T47D (cell line): ENCODE data around the gene SLC6A16.
"Not testable (repeated sequence)": the region's sequence is repeated elsewhere in the genome, so short reads cannot be mapped to it uniquely, and the experiment has no call there.

Source experiments
- DNase-seq, 2 experiments: peaks; one replicate each; pipeline versions ENCODE4 v3.0.0 to v3.0.0-alpha.2; 2011 to 2012; ENCODE audit warnings: low read depth in 1 of 2, low spot score in 1 of 2
- JUND ChIP-seq: IDR thresholded peaks from 2 replicates; pipeline ENCODE4 v1.6.1; 2012; ENCODE audit warnings: low read depth
- in situ Hi-C: cut with HindIII; loops from 2 replicates; pipeline ENCODE4 v1.10.0; 2016; ENCODE audit warnings: low sequenced_read_pairs, low pct_unique_long_range_greater_than_20kb

The SLC6A16 gene

DNA sequence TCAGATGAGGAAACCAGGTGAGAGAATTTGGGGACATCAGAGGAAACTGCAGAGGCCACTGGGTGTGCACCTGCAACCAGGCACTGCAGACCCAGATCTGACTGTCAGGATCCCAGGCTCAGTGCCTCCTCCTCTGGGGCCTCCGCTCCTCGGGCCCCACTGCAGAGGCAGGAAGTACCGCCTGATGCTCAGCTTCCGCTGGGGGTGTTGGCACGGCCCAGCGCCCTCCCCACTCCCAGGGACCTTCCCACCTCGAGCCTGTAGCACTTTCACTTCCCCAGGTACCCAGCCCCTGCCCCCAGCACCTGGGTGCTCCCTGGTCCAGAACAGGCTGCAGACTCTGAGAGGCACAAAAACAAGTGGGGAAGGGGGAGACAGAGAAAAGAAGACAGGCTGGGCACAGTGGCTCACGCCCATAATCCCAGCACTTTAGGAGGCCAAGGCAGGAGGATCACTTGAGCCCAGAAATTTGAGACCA lies 8.9 kb upstream of the SLC6A16 start:
- no peak for TF ChIP-seq JUND
- DNase-seq = no peak
- in situ Hi-C loops = no loop called here

DNA sequence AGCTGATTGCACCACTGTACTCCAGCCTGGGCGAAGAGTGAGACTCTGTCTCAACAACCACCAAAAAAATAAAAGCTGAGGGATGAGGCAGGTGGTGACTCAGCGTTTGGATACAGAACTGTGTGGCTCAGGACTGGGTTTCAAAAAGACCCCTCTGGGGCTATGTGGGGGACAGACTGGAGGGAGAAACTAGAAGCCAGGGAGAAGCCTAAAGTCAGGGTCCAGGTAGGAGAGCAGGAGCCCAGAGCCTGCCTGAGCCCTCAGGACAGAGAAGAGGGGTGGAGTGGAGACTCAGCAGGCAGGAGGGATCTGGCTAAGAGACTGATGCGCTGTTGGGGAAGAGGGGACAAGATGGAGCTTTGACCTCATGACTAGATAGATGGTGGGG lies 8.4 kb upstream of the SLC6A16 start:
- DNase-seq = no peak
- TF ChIP-seq JUND = no peak
- in situ Hi-C loops = no loop called here

DNA sequence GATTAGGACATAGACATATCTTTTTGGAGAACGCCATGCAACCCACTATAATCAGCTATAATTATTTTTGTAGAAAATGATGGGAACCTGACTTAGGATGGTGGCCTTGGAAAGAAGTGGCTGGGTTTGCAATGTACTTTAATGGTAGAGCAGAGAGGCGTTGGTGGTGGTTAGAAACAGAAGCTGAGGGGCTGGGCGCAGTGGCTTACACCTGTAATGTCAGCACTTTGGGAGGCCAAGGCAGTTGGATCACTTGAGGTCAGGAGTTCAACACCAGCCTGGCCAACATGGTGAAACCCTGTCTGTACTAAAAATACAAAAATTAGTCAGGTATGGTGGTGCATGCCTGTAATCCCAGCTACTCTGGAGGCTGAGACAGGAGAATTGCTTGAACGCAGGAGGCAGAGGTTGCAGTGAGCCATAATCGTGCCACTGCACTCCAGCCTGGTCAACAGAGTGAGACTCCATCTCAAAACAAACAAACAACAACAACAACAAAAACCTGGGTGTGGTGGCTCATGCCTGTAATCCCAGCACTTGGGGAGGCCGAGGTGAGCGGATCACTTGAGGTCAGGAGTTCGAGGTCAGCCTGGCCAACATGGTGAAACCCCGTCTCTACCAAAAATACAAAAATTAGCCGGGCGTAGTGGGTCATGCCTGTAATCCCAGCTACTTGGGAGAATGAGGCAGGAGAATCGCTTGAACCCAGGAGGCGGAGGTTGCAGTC lies 7.9 kb upstream of the SLC6A16 start:
- in situ Hi-C loops, DNase-seq: not testable (repeated sequence)

DNA sequence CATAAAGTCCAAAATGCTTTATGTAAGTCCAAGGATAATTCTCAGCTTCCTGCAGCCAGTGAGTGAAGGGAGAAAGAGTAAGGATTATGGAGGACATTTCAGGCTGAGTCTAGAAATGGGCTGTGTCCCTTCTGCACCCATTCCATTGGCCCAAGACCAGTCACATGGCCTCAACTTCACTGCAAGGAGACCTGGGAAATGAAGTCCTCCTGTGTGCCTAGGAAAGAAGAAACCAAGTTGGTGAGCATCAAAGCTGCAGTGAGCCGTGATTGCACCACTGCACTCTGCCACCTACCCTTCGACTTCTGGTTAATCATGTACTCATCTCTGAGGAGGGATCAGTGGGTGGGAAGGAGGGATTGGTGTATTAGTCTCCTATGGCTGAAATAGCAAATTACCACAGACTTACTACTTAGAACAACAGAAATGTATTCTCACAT lies 6.6 kb upstream of the SLC6A16 start:
- no peak for TF ChIP-seq JUND
- peak; percentile 51 to 73 for DNase-seq

DNA sequence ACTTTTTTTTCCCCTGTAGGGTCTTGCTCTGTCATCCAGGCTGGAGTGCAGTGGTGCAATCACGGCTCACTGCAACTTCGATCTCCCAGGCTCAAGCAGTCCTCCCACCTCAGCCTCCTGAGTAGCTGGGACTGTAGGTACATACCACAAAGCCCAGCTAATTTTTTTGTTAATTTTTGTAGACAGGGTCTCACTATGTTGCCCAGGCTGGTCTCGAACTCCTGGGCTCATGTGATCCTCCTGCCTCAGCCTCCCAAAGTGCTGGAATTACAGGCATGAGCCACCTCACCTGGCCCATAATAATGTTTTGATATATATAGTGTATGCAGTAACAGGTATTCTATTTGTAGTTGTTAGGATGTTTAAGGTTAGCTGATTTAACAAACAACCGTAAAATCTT lies 6.2 kb upstream of the SLC6A16 start:
- DNase-seq, in situ Hi-C loops: not testable (repeated sequence)

More for the DNA sequence above, 6.6 kb upstream of the SLC6A16 start:
- in situ Hi-C loops = no loop called here

DNA sequence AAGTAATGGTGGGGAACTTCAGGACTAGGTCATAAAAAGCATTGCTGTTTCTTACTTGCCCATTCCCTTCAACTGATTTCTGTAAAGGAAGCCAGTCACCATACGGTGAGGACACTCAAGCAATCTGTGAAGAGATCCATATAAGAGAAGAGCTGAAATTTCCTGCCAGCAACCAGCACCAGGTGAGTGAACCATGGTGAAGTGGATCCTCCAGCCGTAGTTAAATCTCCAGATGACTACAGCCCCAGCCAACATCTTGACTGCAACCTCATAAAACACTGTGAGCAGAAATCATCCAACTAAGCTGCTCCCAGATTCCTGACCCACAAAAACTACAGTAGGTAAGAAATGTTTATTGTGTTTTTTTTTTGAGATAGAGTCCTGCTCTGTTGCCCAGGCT lies 3.8 kb upstream of the SLC6A16 start:
- DNase-seq = no peak
- no peak for TF ChIP-seq JUND
- in situ Hi-C loops = no loop called here

DNA sequence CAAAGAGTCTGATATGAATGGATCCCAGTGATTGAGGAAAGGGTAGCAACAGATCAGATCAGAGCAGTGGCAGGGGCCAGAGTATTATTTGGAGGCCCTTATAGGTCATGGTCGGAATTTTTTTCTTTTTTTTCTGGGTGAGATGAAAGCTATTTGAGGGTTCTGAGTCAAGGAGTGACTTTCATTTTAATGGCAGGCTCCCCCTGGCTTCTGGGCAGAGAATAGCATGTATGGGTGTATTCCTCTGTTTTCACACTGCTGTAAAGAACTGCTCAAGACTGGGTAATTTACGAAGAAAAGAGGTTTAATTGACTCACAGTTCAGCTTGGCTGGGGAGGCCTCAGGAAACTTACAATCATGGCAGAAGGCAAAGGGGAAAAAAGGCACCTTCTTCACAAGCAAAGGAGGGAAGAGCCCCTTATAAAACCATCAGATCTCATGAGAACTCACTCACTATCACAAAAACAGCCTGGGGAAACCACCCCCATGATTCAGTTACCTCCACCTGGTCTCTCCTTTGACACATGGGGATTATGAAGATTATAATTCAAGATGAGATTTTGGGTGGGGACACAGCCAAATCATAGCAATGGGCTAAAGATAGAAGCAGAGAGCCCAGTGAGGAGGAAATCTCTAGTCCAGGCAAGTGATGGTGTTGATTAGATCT lies 3.0 kb upstream of the SLC6A16 start:
- TF ChIP-seq JUND = no peak
- in situ Hi-C loops = no loop called here
- DNase-seq = peak in 1 of 2 experiments; percentile 37

DNA sequence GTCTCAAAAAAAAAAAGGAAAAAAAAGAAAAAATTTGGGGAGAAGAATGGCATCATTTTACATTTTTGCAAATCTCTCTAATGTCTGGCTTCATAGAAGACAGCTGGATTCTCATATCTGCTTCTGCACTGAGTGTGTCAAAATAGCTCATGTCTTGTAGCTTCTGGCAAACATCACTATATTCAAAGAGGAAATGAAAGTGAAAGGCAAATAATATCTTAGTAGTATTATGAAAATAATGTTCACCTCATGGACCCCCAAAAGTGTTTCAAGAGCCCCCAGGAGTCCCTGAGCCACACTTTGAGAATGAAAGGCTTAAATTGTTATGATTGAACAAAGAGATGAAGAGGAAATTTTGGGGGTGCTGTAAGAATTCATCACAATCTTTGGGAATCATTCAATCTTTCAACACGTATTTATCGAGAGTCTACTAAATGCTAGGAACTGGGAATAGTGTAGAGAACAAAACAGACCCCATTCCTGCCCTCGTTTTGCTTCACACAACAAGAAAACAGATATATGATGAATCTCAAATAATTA lies 1.2 kb upstream of the SLC6A16 start:
- in situ Hi-C loops = no loop called here
- no peak for DNase-seq
- no peak for TF ChIP-seq JUND

DNA sequence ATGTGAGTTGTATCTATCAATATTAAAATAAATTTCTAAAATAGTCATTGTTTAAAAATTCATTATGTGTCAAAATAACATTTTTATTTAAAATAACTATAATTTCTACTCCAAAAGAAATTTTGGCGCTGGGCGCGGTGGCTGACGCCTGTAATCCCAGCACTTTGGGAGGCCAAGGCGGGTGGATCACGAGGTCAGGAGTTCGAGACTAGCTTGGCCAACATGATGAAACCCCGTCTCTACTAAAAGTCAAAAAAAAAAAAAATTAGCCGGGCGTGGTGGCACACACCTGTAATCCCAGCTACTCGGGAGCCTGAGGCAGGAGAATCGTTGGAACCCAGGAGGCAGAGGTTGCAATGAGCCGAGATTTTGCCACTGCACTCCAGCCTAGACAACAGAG lies 765 bp upstream of the SLC6A16 start:
- in situ Hi-C loops, DNase-seq: not testable (repeated sequence)

DNA sequence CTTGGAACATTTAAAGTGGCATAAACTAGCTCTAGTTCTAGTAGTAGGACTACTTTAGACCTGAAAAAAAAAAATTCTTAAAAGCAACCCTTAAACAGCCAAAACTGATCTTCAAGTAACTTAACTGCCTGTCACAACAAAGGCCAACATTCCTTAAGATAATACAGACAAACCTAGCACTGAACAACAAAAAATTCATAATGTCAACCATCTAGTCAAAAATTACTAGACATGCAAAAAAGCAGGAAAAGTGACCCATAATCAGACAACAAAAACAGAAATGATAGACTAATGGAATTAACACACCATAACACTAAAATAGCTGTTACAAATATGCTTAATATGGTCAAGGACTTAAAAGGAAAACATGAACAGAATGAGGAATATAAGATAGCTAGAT lies 6.7 kb downstream of the SLC6A16 start:
- in situ Hi-C loops = no loop called here
- TF ChIP-seq JUND = no peak
- DNase-seq = no peak

DNA sequence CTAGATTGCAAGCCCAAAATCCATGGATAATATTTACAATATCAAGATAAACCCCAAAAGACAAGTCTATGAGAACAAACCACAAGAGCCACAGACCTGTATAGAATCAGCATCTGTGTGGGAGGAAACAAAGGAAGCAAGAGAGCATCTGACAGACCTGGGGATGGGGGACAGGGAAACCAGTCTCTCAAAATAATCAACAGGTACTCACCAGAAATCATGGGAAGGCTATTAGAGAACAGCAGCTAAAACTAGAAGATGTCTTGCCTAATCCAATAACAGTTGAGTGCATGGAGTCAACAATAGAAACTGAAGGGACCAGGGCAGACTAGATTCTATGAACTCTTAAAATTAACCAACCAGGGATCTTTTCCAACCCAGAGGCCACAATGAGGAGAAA lies 8.7 kb downstream of the SLC6A16 start:
- no peak for DNase-seq
- in situ Hi-C loops = no loop called here
- no peak for TF ChIP-seq JUND

DNA sequence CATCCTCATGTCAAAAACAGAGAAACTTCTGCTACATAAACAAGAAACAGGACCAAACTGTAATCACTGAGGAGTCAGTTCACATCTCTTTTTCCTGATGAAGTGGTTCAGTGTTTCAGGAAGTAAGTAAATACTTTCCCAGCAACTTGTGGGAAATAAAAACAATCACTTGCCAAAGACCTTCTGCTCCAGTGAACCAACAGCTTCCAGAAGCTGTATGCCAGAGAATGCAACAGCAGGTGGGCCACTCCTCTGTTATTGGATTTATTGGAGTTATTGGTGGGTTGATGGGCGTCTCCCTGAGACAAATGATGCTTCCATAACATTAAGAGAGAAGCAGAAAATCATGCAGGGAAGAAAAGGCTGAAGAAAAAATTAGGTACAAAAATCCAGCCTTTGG lies 9.9 kb downstream of the SLC6A16 start:
- TF ChIP-seq JUND = no peak
- no peak for DNase-seq
- in situ Hi-C loops = no loop called here

DNA sequence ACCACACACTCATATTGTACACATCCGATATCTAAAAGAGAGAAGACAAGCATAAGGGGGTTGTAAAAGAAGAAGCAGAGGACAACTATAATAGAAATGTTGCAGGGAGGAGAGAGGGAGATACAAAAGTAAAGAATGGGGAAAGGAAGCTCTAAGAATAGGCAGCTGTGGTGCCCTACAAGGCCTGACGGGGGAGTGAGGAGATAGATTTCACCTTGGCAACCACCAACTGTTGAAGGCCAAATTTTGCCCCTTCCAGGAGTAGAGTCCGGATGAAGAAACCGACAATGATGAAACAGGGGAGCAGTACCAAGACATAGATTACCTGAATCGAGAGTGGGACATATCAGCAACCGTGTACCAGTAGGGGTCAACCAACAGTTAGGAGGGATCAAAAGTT lies 15.9 kb downstream of the SLC6A16 start:
- in situ Hi-C loops = no loop called here
- no peak for TF ChIP-seq JUND
- no peak for DNase-seq

DNA sequence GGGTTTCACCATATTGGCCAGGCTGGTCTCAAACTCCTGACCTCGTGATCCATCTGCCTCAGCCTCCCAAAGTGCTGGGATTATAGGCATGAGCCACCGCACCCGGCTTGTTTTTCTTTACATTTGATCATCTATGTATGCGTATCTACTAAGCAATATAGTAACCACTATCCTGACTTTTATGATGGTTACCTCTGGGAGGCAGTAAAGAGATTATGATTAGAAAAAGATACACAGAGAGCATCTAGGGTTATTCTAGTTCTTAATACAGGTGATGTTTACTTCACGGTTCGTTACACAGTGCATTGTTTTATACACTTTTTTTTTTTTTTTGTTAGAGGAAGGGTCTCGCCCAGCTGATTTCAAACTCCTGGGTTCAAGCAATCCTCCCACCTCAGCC lies 18.3 kb downstream of the SLC6A16 start:
- in situ Hi-C loops, DNase-seq: not testable (repeated sequence)
